ENCODE data around the gene DLG2.

DLG2 gene

DNA sequence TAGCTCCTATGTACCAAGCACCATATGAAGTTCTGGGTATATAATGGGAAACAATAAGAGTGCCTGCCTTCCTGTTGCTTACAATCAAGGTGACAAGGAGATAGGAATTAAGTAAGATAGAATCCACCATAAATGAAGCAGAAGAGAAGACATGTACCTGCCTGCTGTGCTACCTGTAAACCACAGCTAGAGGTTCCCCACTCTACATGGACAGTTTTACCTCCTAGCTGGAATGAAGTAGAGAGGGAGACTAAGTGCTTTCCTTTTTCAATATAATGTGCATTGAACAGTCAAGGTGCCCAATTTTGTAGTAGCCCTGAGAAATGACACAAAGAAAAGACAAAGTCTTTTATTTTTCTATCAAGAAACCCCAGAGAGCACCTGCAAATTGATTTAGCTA is 984.6 kb downstream of the DLG2 start:
- Histone ChIP-seq H3K36me3 (replicated peaks; ENCODE audit: insufficient read depth, low read length) (no peaks in the 10 kb centered on the region), H3K9me2 (replicated peaks; ENCODE audit: insufficient read depth, low read length) (no peaks in the 10 kb centered on the region), H3K27ac (ENCODE audit: low read length) (no peak overlapping the region), H3K9ac (ENCODE audit: low read length) (no peak overlapping the region), H4K20me1 (ENCODE audit: insufficient read depth, low read length) (no peaks in the 10 kb centered on the region), H3F3A (ENCODE audit: insufficient read depth, low read length) (no peaks in the 10 kb centered on the region), H3K27me3 (replicated peaks; ENCODE audit: insufficient read depth, low read length) (no peaks in the 10 kb centered on the region), H3K4me3 (ENCODE audit: low read length) (no peak overlapping the region), H3K9me3 (replicated peaks; ENCODE audit: insufficient read depth, low read length) (no peaks in the 10 kb centered on the region), H2AFZ (ENCODE audit: low read length) (no peak overlapping the region), H3K79me2 (ENCODE audit: low read length) (no peaks in the 10 kb centered on the region), H3K4me1 (ENCODE audit: low read length) (no peaks in the 10 kb centered on the region), H3K4me2 (ENCODE audit: low read depth, low read length) (no peak overlapping the region)
- TF ChIP-seq EZH2 (optimal IDR thresholded peaks at IDR 0.05; ENCODE audit: low read depth, low read length) (no peak), EZH2phosphoT487 (IDR thresholded peaks at IDR 0.05; ENCODE audit: low read length) (no peak)
- TF ChIP-seq, protein P1, sequence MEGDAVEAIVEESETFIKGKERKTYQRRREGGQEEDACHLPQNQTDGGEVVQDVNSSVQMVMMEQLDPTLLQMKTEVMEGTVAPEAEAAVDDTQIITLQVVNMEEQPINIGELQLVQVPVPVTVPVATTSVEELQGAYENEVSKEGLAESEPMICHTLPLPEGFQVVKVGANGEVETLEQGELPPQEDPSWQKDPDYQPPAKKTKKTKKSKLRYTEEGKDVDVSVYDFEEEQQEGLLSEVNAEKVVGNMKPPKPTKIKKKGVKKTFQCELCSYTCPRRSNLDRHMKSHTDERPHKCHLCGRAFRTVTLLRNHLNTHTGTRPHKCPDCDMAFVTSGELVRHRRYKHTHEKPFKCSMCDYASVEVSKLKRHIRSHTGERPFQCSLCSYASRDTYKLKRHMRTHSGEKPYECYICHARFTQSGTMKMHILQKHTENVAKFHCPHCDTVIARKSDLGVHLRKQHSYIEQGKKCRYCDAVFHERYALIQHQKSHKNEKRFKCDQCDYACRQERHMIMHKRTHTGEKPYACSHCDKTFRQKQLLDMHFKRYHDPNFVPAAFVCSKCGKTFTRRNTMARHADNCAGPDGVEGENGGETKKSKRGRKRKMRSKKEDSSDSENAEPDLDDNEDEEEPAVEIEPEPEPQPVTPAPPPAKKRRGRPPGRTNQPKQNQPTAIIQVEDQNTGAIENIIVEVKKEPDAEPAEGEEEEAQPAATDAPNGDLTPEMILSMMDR (IDR thresholded peaks at IDR 0.05; ENCODE audit: low read length), result no peak
- no peak for DNase-seq

DNA sequence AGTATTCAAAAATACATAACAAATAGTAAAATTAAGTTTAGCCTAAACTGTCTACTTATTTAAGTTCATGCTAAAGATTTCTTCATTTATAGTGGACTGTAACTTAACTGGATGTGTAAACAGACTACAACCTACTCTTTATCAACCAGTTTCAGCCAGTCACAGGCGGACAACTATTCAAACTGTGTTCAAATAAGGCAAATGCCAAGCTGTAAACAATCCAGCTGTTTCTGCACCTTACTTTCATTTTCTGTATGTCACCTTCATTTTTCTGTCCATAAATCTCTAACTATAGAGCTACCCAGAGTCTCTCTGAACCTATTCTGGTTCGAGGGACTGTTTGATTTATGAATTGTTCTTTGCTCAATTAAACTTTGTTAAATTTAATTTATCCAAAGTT is 992.8 kb downstream of the DLG2 start:
- no peaks in the 10 kb centered on the region for H4K20me1 ChIP-seq (ENCODE audit: insufficient read depth, low read length)
- H3K36me3 ChIP-seq (replicated peaks; ENCODE audit: insufficient read depth, low read length), result no peaks in the 10 kb centered on the region
- DNase-seq, result no peak
- H3K4me3 ChIP-seq (ENCODE audit: low read length), result no peak overlapping the region
- no peaks in the 10 kb centered on the region for H3K4me1 ChIP-seq (ENCODE audit: low read length)
- H3K9me2 ChIP-seq (replicated peaks; ENCODE audit: insufficient read depth, low read length), result no peaks in the 10 kb centered on the region
- no peaks in the 10 kb centered on the region for H3K79me2 ChIP-seq (ENCODE audit: low read length)
- H3K27ac ChIP-seq (ENCODE audit: low read length), result no peak overlapping the region
- peak overlapping the region; percentile 32; the same call in 1 of the 2 replicates for H2AFZ ChIP-seq (ENCODE audit: low read length)
- no peaks in the 10 kb centered on the region for H3K27me3 ChIP-seq (replicated peaks; ENCODE audit: insufficient read depth, low read length)
- no peak for TF ChIP-seq EZH2phosphoT487 (IDR thresholded peaks at IDR 0.05; ENCODE audit: low read length)
- TF ChIP-seq EZH2 (optimal IDR thresholded peaks at IDR 0.05; ENCODE audit: low read depth, low read length), result no peak
- TF ChIP-seq, protein P1 (IDR thresholded peaks at IDR 0.05; ENCODE audit: low read length), result no peak
- H3K9ac ChIP-seq (ENCODE audit: low read length), result no peak overlapping the region
- peak overlapping the region; percentile 32; the same call in 1 of the 2 replicates for H3K4me2 ChIP-seq (ENCODE audit: low read depth, low read length)
- H3F3A ChIP-seq (ENCODE audit: insufficient read depth, low read length), result no peaks in the 10 kb centered on the region
- H3K9me3 ChIP-seq (replicated peaks; ENCODE audit: insufficient read depth, low read length), result no peaks in the 10 kb centered on the region

DNA sequence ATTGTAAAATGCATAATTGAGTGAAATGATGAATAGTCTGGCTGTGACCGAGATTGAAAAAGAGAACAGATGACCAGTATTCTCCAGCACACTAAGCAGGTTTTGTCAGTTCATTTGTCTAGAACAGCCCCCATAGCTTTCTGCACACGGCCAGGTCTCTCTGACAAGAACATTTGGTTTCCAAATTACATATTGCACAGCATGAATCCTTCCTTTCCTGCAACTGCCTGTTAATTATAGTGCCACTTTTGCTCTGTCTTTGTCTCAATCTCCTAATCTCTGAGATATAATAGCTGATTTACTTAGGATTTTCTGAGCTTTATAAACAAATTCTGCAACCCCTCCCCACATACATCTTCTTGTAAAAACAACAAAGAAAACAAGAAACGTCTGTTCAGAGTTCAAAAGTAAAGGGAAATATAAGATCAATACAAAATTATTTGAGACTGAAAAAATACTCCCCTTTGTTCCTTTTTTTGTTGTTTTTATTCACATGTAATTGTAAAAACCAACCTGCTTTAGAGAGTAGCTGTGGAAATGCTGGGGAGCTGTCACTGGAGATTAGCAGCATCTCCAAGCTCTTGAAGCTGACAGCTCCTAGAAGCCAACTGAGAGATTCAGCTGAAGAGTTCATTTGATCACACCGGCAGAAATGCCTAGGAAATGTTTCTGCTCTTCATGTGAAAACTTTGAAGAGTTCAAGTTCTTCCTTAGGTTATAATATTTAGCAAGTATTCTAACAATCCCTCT is 998.1 kb downstream of the DLG2 start:
- Histone ChIP-seq H3K9me2 (replicated peaks; ENCODE audit: insufficient read depth, low read length) (no peaks in the 10 kb centered on the region), H3K36me3 (replicated peaks; ENCODE audit: insufficient read depth, low read length) (no peaks in the 10 kb centered on the region), H3K9ac (ENCODE audit: low read length) (no peak overlapping the region), H4K20me1 (ENCODE audit: insufficient read depth, low read length) (no peaks in the 10 kb centered on the region), H3F3A (ENCODE audit: insufficient read depth, low read length) (no peaks in the 10 kb centered on the region), H3K27me3 (replicated peaks; ENCODE audit: insufficient read depth, low read length) (no peaks in the 10 kb centered on the region), H2AFZ (ENCODE audit: low read length) (no peak overlapping the region), H3K4me2 (ENCODE audit: low read depth, low read length) (no peak overlapping the region), H3K4me1 (ENCODE audit: low read length) (no peaks in the 10 kb centered on the region), H3K27ac (ENCODE audit: low read length) (no peak overlapping the region), H3K4me3 (ENCODE audit: low read length) (no peak overlapping the region), H3K9me3 (replicated peaks; ENCODE audit: insufficient read depth, low read length) (no peaks in the 10 kb centered on the region), H3K79me2 (ENCODE audit: low read length) (no peaks in the 10 kb centered on the region)
- DNase-seq, result no peak
- TF ChIP-seq EZH2 (optimal IDR thresholded peaks at IDR 0.05; ENCODE audit: low read depth, low read length) (no peak), EZH2phosphoT487 (IDR thresholded peaks at IDR 0.05; ENCODE audit: low read length) (no peak)
- TF ChIP-seq, protein P1 (IDR thresholded peaks at IDR 0.05; ENCODE audit: low read length), result no peak

Data from MM.1S (cell line).